ENCODE data around the gene MKLN1.

DNA sequence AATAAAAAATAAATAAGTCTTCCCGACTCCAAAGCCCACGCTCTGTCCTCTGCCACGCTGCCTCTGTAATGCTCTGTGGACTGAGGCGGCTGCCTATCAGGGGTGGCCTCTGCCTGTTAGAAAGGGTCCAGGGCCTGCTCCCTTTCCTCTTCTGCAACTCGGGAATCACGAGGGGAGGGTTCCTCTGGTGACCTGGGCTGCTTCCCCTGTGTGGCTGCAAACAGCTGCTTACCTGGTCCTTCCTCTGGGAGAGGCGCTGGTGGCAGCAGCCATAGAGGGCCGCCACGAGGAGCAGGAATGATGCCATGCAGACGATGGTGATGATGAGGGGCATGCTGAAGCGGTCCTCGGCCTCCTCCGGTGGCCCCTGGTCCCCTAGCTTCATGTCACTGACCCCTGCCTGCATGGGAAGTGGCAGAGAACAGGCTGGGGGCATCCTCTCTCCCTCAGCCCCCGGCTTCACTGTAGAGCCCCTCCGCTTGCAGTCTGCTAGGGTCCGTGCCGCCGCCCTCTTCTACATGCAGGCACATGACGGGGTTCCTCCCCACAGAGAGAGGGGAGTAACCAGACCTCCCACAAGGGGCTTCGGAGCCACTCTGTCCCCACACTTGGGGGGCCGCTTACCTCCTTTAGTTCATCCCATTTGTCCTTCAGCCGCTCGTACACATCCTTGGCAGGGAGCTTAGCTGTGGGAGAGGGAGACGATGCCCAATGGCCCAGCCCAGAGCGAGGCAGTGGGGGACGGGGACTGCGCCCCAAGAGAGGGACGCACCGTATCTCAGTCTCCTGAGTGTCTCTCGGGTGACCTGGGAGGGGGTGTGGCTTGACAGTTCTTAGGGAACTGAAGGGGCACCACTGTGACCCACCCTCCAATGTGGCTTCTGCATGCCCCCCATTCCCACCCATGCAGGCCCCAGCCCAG, 178.2 kb downstream of the MKLN1 start:
- TF ChIP-seq, protein P1, sequence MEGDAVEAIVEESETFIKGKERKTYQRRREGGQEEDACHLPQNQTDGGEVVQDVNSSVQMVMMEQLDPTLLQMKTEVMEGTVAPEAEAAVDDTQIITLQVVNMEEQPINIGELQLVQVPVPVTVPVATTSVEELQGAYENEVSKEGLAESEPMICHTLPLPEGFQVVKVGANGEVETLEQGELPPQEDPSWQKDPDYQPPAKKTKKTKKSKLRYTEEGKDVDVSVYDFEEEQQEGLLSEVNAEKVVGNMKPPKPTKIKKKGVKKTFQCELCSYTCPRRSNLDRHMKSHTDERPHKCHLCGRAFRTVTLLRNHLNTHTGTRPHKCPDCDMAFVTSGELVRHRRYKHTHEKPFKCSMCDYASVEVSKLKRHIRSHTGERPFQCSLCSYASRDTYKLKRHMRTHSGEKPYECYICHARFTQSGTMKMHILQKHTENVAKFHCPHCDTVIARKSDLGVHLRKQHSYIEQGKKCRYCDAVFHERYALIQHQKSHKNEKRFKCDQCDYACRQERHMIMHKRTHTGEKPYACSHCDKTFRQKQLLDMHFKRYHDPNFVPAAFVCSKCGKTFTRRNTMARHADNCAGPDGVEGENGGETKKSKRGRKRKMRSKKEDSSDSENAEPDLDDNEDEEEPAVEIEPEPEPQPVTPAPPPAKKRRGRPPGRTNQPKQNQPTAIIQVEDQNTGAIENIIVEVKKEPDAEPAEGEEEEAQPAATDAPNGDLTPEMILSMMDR (conservative IDR thresholded peaks at IDR 0.05; ENCODE audit: low read length) = no peak
- TF ChIP-seq EZH2phosphoT487 (IDR thresholded peaks at IDR 0.05; ENCODE audit: borderline replicate concordance, low read depth, low read length) = no peak
